Suppressor macrophage treated with lipopolysaccharide for 1 hour (primary cell): ENCODE measurements around the gene TP53RK.
A peak's percentile ranks its signal among the peaks of the same experiment; 100 is the strongest.

Experiments
- DNase-seq, 3 donors: peaks; one replicate each; pipeline ENCODE4 v3.0.0-alpha.2; 2020 to 2022

Gene TP53RK

GRCh38 chr20:46657137-46657536, 32.1 kb downstream of the TP53RK start:
- DNase-seq = no peak

DNA sequence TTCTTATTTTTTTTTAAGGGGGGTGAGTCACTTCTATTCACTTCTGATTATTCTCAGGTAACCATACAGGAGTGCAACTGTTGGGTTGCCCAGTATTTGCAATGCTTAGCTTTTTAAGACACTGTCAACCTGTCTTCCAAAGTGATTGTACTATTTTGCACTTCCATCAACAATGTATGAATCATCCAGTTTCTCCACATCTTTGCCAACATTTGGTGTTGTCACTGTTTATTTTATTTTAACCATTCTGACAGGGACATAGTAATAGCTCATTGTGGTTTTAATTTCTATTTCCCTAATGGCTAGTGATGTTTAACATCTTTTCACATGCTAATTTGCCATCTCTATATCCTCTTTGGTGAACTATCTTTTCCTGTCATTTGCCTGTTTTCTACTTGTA, 36.5 kb downstream of the TP53RK start:
- peak in 1 of 3 donors; percentile 24 for DNase-seq

- no peak for DNase-seq
Measured at GRCh38 chr20:46651091-46651962, 37.9 kb downstream of the TP53RK start, which contains the start of gene SLC13A3. Gene SLC13A3, minus strand, starts transcription at chr20:46651459. Its CDS starts 38 bp downstream, at chr20:46651421.

DNA sequence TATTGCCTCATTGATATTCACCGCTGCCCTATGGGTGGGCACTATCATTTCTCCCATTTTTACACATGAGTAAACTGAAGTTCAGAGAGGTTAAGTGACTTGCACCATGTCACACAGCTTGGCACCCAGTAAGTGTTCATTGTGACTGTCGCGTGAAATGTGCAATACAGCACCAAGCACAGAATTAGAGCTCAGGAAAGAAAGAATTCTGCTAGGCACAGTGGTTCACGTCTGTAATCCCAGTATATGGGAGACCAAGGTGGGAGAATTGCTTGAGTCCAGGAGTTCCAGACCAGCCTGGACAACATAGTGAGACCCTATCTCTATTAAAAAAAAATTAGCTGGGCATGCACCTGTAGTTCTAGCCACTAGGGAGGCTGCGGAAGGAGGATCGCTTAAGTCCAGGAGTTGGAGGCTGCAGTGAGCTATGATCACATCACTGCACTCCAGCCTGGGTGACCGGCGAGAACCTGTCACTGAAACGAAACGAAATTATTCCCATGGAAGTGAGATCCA, 38.6 kb downstream of the TP53RK start:
- no peak for DNase-seq

DNA sequence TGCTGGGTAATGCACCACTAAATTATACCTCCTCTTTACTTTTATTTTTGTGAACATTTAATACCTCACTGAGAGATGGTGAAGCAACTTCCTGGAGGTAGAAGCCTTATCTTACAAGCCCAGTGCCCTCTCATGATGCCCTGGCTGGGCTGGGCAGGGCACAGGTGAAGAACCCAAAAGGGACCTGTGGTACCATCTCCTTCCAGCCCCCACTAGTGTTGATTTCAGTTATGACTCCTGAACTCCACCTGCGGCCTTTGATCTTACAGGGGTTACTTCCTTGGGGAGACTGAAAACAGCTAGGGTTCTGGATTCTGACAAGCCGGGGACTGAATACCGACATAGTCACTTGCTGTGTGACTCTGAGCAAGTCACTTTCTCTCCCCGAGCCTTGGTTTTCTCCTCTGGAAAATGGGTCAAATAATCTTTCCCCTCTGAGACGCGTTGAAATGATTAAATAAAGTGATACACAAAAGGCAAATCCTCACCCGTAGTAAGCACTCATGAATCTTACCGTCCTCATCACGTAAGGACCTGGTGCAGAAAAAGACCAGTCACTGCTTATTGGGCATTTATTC, 39.2 kb downstream of the TP53RK start:
- DNase-seq = no peak

DNA sequence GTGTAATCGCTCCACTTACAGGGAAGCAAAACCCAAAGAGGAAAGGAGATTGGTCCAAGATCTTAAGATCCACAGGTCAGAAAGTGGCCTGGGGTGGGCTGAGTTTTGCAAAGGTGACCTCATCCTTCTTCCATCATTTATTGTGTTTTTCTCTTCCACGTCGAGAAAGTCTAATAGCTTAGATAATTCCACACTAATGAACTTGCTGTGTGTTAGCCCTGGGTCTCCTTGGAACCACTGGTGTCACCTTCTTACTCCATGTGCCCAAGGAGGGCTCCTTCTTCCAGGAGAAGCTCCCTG, 39.6 kb downstream of the TP53RK start:
- no peak for DNase-seq

DNA sequence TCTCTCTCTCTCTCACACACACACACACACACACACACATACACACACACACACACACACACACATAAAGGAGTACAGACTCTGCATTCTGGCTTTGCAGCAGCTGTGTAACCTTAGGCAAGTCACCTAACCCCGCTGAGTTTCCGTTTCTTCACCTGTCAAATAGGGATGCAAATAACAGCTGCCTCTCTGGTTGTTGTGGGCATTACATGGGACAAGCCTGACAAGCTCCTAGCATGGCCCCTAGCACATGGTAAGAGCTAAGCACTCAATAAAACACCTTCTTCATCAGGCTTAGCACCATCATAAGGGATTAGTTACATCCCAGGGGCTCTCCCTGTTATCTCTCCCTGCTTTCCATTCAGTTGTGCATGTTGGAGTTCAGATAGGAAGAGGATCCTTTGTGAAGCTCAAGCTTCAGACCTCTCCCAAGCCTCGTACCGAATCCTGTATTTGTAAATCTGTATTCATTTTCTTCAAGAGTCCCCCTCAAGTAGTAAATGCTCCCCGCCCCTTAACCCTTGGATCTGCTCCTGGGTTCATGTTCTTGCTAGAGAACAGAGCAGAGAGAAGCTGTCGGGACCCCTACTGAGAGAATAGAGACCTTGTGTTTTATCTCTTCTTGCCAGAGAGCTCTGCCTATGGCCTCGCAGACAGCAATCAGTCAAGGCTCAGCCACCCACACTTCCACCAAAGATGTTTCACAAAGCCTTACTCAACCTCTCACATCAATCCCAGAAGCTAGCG, 40.2 kb downstream of the TP53RK start:
- DNase-seq = peak in 2 of 3 donors; percentile 19 to 23

- DNase-seq = no peak
Measured at GRCh38 chr20:46647469-46647868, 41.8 kb downstream of the TP53RK start.

GRCh38 chr20:46646659-46647380, 42.4 kb downstream of the TP53RK start:
- DNase-seq = no peak

DNA sequence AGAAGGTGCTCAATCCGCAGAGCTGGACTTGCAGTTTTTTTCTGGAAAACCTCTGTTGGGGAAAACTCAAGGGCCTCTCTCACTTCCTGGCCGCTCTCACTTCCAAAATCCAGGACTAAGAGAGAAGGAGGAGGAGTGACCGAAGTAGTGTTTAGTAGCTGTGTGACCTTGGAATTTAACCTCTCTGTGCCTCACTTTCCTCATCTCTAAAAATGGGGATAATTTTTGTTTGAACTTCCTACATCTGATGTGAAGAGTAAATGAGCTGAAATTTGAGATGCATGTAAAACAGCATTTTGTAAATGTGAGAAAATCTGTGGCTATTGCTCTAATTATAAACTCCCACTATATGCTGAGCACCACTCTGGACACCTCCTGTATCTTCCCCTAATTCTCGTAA, 43.1 kb downstream of the TP53RK start:
- no peak for DNase-seq

DNA sequence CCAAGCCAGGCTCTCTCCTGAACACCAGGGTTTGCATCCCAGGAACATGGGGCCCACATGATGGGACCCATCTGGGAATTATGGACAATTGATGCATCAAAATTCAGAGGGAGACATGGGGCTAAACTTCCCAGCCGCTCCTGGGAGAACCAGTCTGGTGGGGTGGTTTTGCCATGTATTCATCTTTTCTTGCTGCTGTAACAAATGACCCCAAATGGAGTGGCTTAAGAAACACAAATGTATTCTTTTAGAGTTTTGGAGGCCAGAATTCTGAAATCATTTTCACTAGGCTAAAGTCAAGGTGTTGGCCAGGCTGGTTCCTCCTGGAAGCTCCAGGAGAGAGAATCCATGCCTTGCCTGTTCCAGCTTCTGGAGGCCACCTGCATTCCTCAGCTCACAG, 44.5 kb downstream of the TP53RK start:
- DNase-seq = no peak

DNA sequence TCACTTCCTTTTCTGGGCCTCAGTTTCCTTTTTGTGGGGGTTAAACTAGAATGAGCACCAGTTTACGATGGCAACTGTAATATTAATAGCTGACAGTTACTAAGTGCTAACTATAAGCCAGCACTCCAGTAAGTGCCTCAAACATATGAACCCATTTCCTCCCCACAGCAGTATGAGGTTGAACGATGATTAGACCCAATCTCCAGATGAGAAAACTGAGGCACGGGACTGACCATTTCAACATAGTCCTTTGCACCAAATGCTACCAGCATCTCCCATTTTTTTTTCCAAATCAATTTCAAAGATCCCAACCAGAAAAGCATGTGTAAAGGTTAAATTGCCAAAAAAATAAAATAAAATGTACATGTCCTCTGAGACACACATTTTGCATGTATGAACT, 45.1 kb downstream of the TP53RK start:
- DNase-seq = no peak

DNA sequence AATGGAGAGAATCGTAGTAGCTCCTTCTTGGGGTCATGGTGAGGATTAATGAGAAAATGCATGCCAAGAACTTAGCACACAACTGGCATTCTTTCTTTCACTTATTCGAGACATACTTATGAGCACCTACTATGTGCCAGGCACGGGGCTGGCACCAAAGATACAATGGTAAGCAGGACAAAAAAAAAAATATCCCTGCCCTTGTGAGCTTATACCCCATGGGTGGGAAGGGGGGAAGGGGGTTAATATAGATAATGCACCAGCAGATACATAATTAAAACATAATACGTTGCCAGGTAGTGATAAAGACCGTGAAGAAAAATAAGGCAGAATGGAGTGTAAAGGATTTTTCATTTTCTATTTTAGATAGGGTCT, 46.3 kb downstream of the TP53RK start:
- DNase-seq = no peak

- no peak for DNase-seq
Measured at GRCh38 chr20:46642265-46642968, 46.8 kb downstream of the TP53RK start.

DNA sequence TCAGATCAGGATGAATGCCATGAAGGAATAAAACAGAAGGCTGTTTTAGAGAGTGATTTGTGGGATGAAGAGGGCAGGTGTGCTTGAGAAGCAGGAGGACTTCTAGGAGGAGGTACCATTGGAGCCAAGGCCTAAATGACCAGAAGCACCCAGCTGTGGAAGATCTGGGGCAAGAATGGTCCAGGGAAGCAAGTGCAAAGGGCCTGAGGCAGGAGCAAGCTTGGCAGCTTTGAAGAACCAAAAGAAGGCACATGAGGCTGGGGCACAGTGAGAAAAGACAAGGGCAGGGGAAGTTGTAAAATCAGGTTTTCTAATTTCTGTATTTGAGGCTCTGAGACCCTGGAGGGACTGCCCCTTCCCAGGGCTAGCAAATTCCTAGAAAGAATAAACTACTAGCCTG, 47.8 kb downstream of the TP53RK start:
- DNase-seq = no peak

- DNase-seq = no peak
Measured at GRCh38 chr20:46640536-46641311, 48.5 kb downstream of the TP53RK start.

DNA sequence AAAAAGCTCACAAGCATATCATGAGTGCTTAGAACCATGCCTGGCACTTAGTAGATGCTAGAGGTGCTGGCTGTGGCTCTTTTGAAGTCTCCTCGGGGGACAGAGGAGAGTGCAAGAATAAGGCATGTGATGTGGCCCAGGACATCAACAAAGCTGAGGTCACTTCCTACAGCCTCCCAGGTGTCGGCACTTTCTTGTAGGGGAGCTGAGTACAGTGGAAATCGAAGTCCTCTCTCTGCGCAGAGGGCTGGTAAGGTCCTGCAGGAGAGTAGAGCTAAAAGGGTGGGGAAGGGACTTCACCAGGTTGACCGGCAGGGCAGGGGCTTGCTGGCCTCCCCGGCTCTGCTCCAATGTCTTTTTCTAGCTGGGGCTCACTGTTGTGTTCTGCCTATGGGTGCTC, 49.2 kb downstream of the TP53RK start:
- DNase-seq = no peak

DNA sequence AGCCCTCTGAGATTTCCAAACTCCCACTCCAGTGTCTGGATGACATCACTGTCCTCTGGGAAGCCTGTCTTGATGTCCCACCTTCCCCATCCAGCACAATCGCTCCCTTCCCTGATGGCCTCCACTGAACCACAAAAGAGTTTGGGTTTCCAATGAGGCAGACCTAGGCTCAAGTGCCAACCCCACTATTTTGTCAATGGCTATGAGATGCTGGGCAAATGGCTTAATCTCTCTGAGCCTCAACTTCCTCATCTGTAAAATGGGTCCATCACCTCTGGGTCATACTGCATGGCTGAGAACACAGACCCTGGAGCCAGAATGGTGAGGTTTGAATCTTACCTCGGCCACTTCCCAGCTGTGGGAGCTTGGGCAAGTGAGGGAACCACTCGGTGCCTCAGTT, 49.7 kb downstream of the TP53RK start:
- DNase-seq = no peak

DNA sequence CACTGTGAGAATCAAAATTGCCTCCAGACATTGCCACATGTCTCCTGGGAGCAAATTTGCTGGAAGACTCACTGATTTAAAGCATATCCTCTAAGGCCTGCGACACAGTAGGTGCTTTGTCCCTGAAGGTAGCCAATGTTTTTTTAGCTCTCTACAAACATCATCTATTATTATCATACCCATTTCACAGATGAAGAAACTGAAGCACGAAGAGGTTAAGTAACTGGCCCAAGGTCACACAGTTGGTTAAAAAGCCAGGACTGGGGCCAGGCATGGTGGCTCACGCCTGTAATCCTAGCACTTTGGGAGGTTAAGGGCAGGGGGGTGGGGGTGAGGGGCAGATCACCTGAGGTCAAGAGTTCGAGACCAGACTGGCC, 50.4 kb downstream of the TP53RK start:
- DNase-seq = no peak

- no peak for DNase-seq
Measured at GRCh38 chr20:46638134-46638897, 50.9 kb downstream of the TP53RK start.
